ENCODE measurements around the gene C19orf53. TPM values are rescaled to one million over a fixed set of nuclear protein-coding genes. Genes with fewer than 3 reads are reported as not detected.

C19orf53 gene
- total and polyA plus RNA-seq, 2 donors (not counting 1 experiment from before 2014, with no cell fraction given) = 58.8 to 146 TPM

DNA sequence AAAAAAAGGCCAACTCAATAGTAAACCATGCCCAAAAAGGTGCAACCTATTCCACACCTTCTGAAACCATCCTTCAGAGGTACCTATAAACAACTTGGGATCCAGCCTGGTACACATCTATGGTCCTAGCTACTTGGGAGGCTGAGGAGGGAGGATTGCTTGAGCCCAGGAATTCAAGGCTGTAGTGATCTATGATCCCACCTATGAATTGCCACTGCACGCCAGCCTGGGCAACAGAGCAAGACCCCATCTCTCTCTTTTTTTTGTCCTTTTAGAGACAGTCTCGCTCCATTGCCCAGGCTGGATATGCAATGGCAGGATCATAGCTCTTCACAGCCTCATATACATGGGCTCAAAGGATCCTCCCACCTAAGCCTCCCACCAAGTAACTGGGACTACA, 47.0 kb downstream of the C19orf53 start:
- DNase-seq (ENCODE audit: low read depth in 2 of 2) = no peak
- TF ChIP-seq EZH2 (IDR thresholded peaks at IDR 0.05; ENCODE audit: low read length, missing control alignments) = no peak
- TF ChIP-seq CTCF (conservative IDR thresholded peaks at IDR 0.05 in 1 of 2, IDR thresholded peaks at IDR 0.05 in 1 of 2; ENCODE audit: low read depth in 1 of 2, low read length in 2 of 2) = no peak
- H3K4me1 ChIP-seq (ENCODE audit: control insufficient read depth, extremely low read depth, insufficient read depth, low read length) = no peaks in the 10 kb centered on the region
- H3K79me2 ChIP-seq (ENCODE audit: control insufficient read depth, insufficient read depth, low read length) = no peaks in the 10 kb centered on the region
- H3K9me3 ChIP-seq (ENCODE audit: control insufficient read depth, insufficient read depth, low read depth, low read length) = no peaks in the 10 kb centered on the region
- H3K9ac ChIP-seq (ENCODE audit: insufficient read depth, low read length) = no peak overlapping the region
- H3K36me3 ChIP-seq (ENCODE audit: control insufficient read depth, insufficient read depth, low read length) = peaks cover 18% of the 10 kb centered on the region
- H2AFZ ChIP-seq (ENCODE audit: low read length) = no peak overlapping the region
- H4K20me1 ChIP-seq (ENCODE audit: control insufficient read depth, extremely low read depth, insufficient read depth, low read length) = no peaks in the 10 kb centered on the region
- no peak overlapping the region for H3K4me3 ChIP-seq (replicated peaks in 1 of 4; ENCODE audit: control extremely low read depth in 1 of 4, insufficient read depth in 1 of 4, low read depth in 3 of 4, low read length in 4 of 4)
- H3K27me3 ChIP-seq (ENCODE audit: control insufficient read depth, insufficient read depth, low read length) = no peaks in the 10 kb centered on the region
- no peak overlapping the region for H3K4me2 ChIP-seq (ENCODE audit: extremely low read depth, insufficient read depth, low read length)
- H3K27ac ChIP-seq (ENCODE audit: insufficient read depth, low read length) = no peak overlapping the region

DNA sequence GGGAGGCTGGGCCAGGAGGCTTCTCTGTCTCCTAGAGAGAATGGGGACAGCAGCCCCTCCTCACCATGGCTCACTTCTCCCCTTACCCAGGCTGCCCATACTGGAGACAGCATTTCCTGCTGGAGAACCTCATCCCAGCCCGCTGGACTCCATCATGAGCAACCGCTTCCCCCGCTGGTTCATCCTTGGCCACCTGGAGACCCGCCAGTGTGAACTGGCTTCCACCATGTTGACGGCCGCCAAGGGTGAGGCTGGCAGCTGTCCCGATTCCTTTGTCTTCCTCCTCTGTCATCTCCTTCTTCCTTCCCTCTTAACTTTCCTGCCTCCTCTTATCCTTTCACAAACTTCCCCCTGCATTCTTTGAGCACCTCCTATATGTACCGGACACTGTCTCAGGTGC, 49.0 kb downstream of the C19orf53 start:
- DNase-seq (ENCODE audit: low read depth in 2 of 2) = no peak
- peaks cover 11% of the 10 kb centered on the region for H3K36me3 ChIP-seq (ENCODE audit: control insufficient read depth, insufficient read depth, low read length)
- H3K27ac ChIP-seq (ENCODE audit: insufficient read depth, low read length) = no peak overlapping the region
- H3K4me2 ChIP-seq (ENCODE audit: extremely low read depth, insufficient read depth, low read length) = no peak overlapping the region
- H3K9ac ChIP-seq (ENCODE audit: insufficient read depth, low read length) = no peak overlapping the region
- H3K79me2 ChIP-seq (ENCODE audit: control insufficient read depth, insufficient read depth, low read length) = no peaks in the 10 kb centered on the region
- H3K27me3 ChIP-seq (ENCODE audit: control insufficient read depth, insufficient read depth, low read length) = no peaks in the 10 kb centered on the region
- H2AFZ ChIP-seq (ENCODE audit: low read length) = no peak overlapping the region
- no peaks in the 10 kb centered on the region for H3K9me3 ChIP-seq (ENCODE audit: control insufficient read depth, insufficient read depth, low read depth, low read length)
- H3K4me1 ChIP-seq (ENCODE audit: control insufficient read depth, extremely low read depth, insufficient read depth, low read length) = no peaks in the 10 kb centered on the region
- H4K20me1 ChIP-seq (ENCODE audit: control insufficient read depth, extremely low read depth, insufficient read depth, low read length) = no peaks in the 10 kb centered on the region
- no peak overlapping the region for H3K4me3 ChIP-seq (replicated peaks in 1 of 4; ENCODE audit: control extremely low read depth in 1 of 4, insufficient read depth in 1 of 4, low read depth in 3 of 4, low read length in 4 of 4)
- TF ChIP-seq EZH2 (IDR thresholded peaks at IDR 0.05; ENCODE audit: low read length, missing control alignments) = no peak

DNA sequence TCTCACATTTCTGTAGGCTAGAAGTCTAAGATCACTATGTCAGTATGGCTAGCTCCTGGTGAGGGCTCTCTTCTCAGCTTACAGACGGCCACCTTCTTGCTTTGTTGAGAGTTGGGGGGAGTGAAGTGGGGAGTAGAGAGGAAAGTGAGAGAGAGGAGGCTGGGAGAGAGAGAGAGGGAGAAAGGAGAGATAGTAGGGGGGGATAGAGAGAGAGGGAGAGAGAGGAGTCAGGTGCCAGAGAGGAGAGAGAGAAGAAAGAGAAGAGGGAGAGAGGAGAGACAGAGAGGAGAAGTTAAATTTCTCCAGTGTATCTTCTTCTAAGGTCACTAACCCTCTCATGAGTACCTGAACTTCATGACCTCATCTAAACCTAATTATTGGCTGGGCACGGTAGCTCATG, 49.6 kb downstream of the C19orf53 start:
- H3K4me2 ChIP-seq (ENCODE audit: extremely low read depth, insufficient read depth, low read length) = no peak overlapping the region
- H2AFZ ChIP-seq (ENCODE audit: low read length) = no peak overlapping the region
- peaks cover 11% of the 10 kb centered on the region for H3K36me3 ChIP-seq (ENCODE audit: control insufficient read depth, insufficient read depth, low read length)
- H3K4me1 ChIP-seq (ENCODE audit: control insufficient read depth, extremely low read depth, insufficient read depth, low read length) = no peaks in the 10 kb centered on the region
- TF ChIP-seq CTCF (conservative IDR thresholded peaks at IDR 0.05 in 1 of 2, IDR thresholded peaks at IDR 0.05 in 1 of 2; ENCODE audit: low read depth in 1 of 2, low read length in 2 of 2) (no peak), EZH2 (IDR thresholded peaks at IDR 0.05; ENCODE audit: low read length, missing control alignments) (no peak)
- no peak overlapping the region for H3K27ac ChIP-seq (ENCODE audit: insufficient read depth, low read length)
- H3K4me3 ChIP-seq (replicated peaks in 1 of 4; ENCODE audit: control extremely low read depth in 1 of 4, insufficient read depth in 1 of 4, low read depth in 3 of 4, low read length in 4 of 4) = no peak overlapping the region
- H3K9me3 ChIP-seq (ENCODE audit: control insufficient read depth, insufficient read depth, low read depth, low read length) = no peaks in the 10 kb centered on the region
- H3K79me2 ChIP-seq (ENCODE audit: control insufficient read depth, insufficient read depth, low read length) = no peaks in the 10 kb centered on the region
- no peaks in the 10 kb centered on the region for H4K20me1 ChIP-seq (ENCODE audit: control insufficient read depth, extremely low read depth, insufficient read depth, low read length)
- H3K9ac ChIP-seq (ENCODE audit: insufficient read depth, low read length) = no peak overlapping the region
- H3K27me3 ChIP-seq (ENCODE audit: control insufficient read depth, insufficient read depth, low read length) = no peaks in the 10 kb centered on the region
- DNase-seq (ENCODE audit: low read depth in 2 of 2) = no peak

All from fibroblast of lung (primary cell).